Stimulated activated CD8-positive, alpha-beta memory T cell treated with anti-CD3 and anti-CD28 coated beads, Interleukin-4, amount 100 ng/mL, for 4 hours (primary cell): ENCODE data around the gene CYB561A3.
"Not testable (repeated sequence)": the region's sequence is repeated elsewhere in the genome, so short reads cannot be mapped to it uniquely, and the experiment has no call there.

Source experiments
- DNase-seq, 2 donors: peaks; one replicate each; pipeline ENCODE4 v3.0.0-alpha.2; 2020; ENCODE audit warnings: low read depth in 2 of 2, low spot score in 1 of 2

CYB561A3 gene, protein sequence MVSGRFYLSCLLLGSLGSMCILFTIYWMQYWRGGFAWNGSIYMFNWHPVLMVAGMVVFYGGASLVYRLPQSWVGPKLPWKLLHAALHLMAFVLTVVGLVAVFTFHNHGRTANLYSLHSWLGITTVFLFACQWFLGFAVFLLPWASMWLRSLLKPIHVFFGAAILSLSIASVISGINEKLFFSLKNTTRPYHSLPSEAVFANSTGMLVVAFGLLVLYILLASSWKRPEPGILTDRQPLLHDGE

DNA sequence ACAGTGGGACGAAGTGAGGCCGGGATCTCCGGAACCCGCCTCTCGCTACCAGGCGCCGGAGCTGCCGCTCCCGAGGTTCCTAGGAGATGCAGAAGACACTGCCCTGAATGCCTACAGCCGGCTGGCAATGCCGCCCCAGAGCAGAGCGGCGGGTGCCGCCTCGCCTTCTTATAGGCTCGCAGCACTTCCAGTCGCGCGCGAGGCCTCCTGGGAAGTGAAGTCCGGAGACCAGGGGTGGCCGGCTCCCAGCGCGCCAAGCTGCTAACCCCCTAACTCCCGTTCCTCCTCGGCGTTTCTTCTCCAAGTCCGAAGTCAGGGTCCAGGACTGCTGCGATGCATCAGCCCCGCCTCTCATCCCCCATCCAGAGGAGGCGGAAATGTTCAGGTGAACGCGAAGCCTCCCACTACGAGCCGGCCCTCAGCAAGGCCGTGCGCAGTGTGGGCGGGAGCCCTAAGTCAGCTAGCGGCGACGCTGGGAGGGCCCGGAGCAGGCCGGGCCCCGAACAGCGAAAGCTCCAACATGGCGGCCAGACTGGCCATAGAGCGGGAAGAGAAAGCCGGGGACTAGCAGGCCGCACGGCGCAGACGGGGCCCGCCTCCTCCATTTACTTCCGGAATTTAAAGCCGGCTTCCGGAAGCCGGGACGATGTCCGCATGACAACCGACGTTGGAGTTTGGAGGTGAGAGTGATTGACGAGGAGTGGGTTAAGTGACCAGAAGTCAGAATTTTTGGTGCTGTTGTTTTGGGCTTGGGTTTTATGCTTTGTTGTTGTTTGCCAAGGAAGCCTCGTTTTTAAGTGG is at the start of gene CYB561A3, which contains the start of gene TMEM138:
TSS of gene CYB561A3 (minus strand) at position 142 of the 801 bp plus-strand sequence. CDS start 5,169 bp downstream, outside the sequence.
TSS of gene TMEM138 (plus strand) at position 634 of the 801 bp plus-strand sequence. CDS start 2,017 bp downstream, outside the sequence.
- DNase-seq: peak; percentile 63 to 79

DNA sequence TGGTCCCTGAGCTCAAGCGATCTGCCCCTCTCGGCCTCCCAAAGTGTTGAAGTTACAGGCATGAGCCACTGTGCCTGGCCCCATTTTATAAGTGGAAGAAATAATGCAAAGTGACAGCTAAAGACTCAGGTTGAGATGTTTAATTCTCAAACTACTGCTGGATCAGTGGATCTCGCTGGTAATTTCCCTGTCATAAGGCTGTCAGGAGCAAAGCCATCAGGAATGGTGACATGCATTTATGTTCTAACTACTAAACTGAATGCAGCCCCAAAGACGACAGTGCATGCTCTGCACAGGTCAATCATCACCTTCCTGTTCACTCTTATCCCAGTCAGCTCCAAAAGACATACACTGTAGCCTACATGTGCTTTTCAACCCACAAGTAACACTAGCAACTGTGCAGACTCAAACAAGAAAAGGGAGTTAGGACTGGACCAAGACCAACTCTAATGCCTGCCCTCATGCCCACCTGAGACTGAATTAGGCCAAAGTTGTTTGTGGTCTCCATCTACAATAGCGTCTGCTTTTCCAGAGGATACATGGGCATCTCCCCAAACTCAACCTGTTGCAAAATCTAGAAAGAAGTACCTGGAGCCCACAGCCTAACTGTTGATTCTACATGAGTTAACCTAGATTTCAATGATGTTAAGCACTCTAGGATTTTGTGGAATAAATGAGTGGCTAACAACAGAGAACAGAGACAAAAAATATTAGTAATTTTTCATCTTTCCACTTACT is 45.5 kb upstream of the CYB561A3 start:
- no peak for DNase-seq

DNA sequence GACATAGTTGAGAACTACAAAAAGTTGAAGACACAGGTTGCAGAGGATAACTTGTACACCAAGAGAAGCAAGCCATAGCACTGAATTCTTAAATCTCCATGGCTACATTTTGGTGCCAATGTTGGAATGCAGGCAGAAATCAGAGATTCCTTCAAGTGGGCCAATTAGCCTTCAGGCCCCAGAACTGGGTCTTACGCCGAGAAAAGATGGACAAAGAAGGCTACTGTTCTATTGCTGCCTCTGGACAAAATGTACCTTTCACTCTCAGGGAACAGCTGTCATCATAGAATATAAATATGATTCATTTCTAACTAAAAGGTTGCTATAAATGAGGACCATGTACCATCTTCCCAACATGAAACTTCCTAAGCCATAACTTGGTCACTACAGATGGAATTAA is 44.4 kb upstream of the CYB561A3 start:
- no peak for DNase-seq

DNA sequence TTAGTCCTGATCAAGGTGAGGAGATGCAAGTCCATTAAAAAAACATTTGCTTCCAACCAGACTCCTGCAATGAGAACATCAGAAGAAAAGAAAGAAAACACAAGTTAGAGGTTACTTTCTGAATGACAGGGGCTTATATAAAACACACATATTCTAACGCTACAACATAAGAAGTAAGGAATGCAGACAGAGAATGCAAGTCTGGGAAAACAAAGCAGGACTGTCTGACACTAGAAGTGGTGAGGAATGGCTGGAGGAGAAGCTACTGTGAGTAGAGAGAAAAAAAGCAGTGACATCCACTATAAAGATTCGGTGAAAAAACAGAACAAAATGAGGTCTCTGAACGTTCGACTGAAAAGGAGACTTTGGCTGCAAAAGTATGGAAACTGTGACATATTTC is 43.0 kb upstream of the CYB561A3 start:
- no peak for DNase-seq

DNA sequence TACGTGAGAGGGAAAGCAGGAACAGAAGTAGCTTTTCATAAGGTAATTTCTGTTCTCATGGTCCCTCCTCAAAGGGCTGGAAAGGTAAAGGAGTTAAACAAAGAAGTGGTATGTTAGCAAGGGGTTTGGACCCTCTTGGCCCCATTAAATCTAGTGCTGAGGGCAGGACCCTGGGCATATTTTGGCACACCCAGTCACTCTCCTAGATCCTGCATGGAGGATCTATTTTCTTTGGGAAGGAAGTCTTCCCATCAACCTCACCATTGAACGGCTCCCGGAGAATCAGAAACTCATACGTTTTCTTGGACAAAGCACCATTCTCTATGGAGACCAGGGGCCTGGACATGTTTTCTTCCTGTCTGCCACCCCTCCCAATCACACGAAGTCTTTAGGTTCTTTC is 42.4 kb upstream of the CYB561A3 start:
- DNase-seq: no peak

DNA sequence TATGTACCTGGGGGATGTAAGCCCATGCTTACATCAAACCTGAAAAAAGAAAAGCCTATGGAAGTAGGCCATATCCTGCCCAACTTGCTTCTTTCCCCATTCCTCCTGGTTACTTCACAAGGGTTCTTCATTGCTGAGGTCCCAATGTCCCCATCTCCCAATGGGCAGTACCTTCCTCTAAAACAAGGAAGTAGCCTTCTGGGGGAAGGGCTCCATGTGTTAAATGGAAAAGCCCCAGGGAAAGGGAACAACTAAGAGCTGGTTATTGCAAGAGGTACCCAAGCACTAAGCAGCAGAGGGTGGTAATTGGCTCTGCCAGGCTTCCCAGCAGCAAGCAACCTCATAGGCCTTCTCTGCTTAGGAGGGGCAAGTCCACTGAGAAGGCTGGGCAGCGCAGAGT is 42.0 kb upstream of the CYB561A3 start:
- DNase-seq: no peak

DNA sequence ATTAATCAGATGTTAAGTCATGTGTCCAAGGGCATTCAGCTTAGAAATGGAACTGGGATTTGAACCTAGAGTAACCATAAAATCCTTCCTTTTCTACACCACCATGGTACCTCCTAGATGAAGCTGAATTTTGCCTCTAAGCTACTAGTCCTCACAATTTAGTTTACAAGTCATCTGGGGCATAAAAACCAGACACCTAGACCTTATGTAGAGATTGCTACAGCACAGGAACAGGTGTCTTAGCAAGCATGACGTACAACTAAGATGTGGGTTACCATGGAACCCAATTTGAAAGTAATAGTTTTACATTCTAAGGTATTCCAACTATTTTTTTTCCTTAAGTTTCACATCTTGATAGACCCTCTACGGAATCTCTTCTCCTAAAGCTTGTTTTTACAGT is 39.9 kb upstream of the CYB561A3 start:
- DNase-seq: no peak

DNA sequence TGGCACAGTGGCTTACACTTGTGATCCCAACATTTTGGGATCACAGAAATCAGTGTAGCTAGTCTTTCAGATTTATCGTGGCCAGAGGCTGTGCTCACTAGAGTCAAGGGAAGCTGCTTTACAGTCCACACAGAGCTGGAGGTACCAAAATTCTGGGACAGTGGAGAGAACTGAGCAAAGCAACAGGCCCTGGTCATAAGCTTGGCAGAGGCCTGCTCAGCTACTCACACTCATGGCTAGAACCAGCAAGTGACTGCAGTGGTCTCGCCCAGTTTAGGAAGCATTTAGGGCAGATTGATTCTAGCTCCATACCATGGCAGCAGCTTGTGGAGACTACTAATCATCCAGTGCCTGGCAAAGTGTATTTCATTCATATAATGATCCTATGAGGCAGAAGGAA is 39.5 kb upstream of the CYB561A3 start:
- no peak for DNase-seq

DNA sequence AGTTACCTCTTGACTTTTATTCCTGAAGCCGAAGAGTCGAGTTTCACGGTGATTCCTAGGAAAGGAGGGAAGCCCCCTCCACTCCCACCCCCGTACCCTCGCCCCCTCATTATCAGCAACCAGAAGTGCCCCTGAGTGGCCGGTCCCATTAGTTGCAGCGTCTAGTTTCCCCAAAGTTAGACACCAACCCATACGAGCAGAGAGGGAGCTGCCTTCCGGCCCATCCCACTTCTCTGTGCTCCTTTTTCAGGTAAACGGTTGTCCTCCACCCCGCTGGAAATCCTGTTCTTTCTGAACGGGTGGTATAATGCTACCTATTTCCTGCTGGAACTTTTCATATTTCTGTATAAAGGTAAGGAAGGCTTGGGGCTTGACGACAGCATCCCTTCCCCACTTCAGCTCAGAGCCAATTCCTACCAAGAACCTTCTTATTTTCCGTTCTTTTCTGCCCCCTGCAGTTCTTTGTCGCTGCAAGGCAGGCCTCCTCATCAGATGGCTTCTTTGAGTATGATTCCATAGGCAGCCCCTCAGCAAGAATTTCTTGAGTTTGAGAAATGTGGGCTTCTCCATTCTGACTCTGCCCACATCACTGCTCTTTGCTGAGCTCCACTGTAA is 31.4 kb upstream of the CYB561A3 start:
- no peak for DNase-seq

DNA sequence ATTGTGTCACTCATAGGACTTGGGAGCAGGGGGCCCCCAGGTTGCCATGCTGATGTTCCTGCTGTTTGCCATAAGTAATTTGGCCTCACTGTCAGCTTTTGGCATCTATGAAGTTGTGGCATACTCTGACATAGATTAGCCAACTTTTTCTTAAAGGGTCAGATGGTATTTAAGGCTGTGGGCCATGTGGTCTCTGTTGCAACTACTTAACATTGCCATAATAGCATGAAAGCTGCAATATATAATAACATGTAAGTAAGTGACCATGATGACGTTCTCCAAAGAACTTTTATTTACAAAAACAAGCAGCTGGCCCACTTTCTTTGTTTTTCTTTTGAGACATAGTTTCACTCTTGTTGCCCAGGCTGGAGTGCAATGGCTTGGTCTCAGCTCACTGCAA is 28.5 kb upstream of the CYB561A3 start:
- DNase-seq: no peak

DNA sequence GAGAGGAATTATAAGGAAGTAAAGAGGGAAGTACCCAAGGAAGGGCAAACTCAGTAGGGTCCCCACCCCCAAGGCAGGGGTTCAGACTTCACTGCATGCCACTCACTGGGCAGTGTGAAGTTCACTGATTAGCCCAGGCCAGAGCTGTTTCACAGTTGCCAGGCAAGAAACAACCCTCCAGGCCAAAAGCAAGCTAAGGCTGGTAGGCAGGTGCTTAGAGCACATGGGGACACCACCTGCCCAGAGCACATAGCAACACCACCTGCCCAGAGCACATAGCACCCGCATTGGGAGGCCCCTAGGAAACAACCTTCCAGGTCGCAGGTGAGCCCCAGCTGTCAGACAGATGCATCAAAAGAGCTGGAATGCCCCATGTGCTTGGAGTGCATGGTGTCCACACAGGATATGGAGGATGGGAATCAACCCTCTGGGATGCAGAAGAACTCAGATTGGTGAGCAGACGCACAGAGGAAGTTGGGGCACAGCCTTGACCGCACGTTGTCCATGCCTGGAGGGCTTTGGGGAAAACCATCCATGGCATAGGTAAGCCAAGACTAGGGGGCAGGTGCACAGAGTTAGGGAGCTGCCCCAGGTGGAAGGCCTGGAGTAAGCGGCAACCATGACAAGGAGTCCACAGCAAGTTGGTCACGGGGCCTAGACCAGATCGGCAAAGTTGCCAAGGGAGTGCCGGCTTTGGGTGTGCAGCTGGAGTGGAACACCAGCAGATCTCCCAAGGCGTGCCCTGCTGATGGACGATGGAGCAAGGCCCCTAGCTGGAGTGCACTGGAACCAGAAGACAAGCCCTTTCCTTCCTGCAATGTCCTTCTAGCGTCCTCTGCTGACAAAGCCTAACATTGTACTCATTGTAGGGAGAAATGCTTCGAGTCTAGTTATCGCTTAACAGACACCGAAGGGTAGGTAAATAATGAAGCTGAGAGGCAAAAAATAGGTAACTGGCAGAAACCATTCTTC is 22.9 kb upstream of the CYB561A3 start:
- DNase-seq: no peak

DNA sequence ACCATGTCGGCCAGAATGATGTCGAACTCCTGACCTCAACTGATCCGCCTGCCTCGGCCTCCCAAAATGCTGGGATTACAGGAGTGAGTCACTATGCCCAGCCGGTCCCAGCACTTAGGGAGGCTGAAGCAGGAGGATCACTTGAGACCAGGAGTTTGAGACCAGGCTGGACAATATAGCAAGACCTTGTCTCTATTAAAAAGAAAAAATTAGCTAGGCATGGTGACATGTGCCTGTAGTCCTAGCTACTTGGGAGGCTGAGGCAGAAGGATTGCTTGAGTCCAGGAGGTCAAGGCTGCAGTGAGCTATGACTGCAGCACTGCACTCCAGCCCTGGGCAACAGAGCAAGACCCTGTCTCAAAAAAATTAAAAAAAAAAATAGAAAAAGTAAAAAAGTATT is 22.2 kb upstream of the CYB561A3 start:
- DNase-seq: not testable (repeated sequence)

DNA sequence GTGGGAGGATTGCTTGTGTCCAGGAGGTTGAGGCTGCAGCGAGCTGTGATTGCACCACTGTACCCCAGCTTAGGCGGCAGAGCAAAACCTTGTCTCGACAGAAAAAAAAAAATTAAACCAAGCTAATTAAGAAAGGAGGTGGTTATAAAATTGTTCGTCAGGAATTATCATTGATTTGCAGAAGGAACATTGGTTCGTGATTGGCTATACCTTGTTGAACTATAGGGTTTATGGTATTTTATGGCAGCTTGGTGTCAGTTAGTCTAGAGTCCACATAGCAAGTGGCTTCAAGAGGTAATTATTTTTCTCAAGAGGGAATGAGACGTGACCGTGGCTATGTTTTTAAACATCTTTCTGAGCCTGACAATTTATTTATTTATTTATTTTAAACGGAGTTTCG is 19.2 kb upstream of the CYB561A3 start:
- DNase-seq: no peak

DNA sequence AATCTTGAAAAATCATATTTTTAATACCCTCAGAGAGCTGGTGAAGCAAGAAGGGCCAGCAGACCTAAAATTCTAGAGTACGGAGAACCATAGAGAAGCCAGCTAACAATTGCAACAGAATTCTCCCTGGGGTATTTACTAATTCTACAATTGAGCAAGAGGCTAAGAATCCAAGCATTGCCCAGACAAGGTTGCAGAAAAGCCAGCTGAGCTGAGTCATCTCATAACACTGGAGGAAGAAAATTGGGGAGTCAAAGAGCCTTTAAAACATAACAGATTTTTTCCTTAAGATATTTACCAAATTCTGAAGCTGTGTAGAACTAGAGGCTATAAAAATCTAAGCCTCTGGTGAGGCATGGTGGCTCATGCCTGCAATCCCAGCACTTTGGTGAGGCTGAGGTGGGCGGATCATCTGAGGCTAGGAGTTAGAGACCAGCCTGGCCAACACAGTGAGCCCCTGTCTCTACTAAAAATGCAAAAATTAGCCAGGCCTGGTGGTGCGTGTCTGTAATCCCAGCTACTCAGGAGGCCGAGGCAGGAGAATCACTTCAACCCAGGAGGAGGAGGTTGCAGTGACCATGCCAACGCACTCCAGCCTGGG is 17.1 kb upstream of the CYB561A3 start:
- no peak for DNase-seq

DNA sequence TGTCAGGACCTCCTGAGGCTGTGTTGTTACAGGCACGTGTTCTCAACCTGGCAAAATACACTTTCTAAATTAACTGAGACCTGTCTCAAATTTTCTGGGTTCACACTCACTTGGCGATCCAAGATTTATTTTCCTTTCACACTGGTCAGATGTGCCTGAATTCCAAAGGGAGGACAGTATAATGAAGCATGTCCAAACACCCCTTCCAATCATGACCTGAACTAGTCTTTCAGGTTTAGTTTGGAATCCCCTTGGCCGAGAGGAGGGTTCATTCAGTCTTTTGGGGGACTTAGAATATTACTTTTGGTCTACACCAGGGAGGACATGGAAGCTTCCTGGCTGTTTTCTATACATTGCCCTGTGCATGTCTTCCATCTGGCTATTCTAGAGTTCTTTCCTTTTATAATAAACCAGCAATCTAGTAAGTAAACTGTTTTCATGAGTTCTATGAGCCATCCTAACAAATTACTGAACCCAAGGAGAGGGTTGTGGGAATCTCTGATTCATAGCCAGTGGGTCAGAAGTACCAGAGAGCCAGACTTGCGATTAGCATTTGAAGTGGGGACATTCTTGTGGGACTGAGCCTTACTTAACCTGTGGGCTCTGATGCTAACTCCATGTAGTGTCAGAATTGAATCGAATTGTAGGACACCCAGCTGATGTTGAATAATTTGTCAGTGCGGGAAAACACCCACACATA is 15.9 kb upstream of the CYB561A3 start:
- no peak for DNase-seq

DNA sequence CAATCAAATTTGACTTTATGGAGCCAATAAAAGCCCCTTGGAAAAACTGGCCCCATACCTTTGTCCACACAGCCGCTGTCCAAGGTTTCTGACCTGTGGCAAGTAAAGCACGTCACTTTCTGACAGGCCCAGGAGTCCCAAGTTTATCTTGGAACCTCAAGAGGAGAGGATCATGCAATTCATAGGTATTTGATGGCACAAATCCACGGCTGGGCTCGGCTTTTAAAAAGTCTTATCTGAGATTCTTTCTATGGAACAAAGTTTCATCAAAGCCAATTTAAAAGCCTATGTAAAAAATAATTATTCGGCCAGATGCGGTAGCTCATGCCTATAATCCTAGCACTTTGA is 14.1 kb upstream of the CYB561A3 start:
- no peak for DNase-seq

DNA sequence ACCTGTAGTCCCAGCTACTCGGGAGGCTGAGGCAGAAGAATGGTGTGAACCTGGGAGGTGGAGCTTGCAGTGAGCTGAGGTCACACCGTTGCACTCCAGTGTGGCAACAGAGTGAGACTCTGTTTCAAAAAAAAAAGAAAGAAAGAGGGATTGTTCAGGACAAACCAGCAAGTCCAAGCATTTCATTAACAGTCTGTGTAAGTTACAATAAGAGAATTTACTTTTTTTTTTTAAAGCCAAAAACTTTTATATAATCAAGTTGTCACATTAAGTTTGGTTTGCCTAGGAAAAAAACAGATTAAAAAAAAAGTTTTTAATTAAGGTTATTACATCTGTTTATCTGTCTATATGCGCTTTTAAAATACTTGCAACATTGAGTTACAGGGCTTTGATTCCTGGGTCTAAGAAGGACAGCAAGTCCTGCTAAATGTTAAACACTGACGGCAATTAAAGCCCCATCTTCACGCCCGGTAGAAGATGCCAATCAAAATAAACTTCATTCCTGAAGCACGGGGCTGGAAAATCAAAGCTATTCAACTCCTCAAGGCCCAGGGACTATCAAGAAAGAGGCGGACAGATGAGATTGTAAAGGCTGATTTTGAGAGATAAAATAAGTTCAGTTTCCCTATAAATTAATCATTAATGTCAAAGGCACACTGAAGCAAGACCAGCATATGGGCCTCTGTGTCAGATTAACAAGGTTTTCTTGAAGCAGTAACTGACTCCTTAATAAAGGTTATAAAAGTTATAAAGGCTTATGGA is 11.2 kb upstream of the CYB561A3 start:
- DNase-seq: no peak

DNA sequence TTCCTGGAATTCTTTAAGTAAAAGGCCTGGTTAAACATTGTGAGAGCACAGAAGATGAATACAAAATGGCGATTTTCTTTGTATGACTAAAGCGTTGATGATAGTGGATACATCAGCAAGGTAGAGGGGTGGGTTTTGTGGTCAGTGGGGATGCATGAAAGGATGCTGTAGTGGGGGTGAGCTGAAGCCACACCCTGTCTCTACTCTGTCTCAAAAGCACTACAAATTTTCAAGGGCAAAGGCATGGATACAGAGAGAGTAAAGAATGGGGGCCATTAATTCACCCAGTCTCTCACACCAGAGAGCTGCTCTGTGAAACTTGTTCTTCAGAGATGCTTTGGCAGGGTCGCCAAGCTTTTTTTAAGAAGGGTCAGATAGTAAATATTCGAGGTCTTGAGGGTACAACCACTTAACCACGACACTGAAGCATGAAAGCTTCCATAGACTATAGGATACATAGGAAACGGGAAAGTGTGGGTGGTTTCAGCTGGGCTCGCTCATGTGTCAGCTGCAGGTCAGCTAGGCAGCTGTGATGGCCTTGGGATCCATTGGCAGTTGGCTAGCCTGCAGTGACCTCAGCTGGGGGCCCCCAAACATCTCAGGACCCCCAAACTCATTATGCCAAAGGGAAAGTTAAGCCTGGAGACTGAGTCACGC is 8.8 kb upstream of the CYB561A3 start:
- no peak for DNase-seq
